GM19324 (cell line): Measurements from ENCODE around the gene JUND.

Experiments used
- ATAC-seq: cut with Tn5 transposase; IDR thresholded peaks from one replicate; pipeline ENCODE4 v1.9.1; 2021; ENCODE audit warnings: mild to moderate bottlenecking, moderate library complexity; ENCODE audit not compliant: unreplicated experiment, low FRiP score

JUND gene

DNA sequence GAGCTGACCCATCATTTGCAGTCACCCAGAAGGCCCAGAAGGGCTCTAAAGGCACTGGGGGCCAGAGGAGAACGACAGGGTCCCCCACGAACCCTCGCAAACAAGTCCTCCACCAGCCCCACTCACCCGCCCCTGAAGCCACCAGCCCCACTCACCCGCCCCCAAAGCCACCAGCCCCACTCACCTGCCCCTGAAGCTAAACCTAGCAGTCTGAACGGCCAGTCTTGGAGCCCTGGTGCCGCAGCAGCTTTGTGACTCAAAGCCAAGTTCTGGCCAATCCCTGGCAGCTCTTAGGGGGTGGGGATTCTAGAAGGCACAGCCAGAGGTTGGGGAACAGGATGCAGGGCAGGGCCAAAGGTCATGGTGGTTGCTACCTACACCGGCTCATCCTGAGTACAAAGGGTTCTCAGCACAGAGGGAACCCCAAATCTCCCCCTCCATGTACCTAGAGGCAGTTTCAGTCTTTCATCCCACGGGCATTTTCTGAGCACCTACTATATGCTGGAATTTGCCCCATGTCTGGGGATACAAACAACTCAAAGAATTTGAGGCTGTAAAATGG lies 7.1 kb downstream of the JUND start, which contains the start of gene IQCN:
Gene IQCN (minus strand): TSS at position 234 of the 562 bp plus-strand sequence. CDS start 4,974 bp downstream, outside the sequence.
- ATAC-seq, result no peak

DNA sequence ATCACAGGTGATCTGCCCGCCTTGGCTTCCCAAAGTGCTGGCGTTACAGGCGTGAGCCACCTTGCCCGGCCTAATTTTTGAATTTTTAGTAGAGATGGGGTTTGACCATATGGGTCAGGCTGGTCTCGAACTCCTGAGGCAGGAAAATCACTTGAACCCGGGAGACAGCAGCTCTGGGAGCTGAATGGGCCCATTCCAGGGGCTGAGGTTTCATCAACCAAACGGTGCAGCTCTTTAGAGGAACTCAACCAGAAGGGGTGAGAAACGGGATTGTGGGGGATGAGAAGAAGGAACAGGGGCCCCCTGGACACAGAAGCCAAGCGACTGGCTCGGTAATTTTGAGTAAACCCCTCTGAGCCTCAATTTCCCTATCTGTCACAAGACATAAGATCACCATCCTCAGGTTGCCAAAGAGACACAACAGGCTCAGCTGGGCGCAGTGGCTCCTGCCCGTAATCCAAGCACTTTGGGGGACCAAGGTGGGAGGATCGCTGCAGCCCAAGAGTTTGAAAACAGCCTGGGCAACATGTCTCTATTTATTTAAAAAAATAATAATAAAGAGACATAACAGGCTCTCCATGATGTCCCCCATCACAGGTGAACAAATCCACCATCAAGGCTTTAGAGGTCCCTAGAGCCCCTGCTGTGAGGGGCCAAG lies 7.7 kb downstream of the JUND start:
- no peak for ATAC-seq

DNA sequence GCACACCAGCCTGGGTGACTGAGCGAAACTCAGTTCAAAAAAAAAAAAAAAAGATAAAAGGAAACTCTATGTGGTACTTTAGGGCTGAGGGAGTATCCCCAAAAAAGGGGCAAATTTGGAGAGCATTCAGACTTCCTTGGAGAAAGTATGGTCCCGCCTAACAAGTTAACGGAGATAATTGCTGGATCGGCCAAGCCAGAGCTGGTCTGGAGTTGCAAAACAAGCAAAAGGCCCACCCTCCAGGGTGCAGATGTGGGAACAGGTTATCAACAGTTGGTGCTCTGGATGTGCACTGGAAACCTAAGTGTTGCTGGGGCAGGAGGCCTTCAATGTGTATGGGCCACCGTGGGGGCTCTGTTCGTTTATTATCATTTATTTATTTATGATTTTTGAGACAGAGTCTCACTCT lies 10.0 kb downstream of the JUND start:
- no peak for ATAC-seq

DNA sequence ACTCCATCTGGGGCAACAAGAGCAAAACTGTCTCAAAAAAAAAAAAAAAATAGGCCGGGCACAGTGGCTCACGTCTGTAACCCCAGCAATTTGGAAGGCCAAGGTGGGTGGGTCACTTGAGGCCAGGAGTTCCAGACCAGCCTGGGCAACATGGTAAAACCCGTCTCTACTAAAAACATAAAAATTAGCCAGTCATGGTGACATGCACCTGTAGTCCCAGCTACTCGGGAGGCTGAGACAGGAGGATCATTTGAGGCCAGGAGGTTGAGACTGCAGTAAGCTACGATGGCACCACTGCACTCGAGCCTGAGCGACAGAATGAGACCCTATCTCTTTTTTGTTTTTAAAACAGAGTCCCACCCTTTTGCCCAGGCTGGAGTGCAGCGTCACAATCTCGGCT lies 11.1 kb downstream of the JUND start:
- ATAC-seq, result no peak

DNA sequence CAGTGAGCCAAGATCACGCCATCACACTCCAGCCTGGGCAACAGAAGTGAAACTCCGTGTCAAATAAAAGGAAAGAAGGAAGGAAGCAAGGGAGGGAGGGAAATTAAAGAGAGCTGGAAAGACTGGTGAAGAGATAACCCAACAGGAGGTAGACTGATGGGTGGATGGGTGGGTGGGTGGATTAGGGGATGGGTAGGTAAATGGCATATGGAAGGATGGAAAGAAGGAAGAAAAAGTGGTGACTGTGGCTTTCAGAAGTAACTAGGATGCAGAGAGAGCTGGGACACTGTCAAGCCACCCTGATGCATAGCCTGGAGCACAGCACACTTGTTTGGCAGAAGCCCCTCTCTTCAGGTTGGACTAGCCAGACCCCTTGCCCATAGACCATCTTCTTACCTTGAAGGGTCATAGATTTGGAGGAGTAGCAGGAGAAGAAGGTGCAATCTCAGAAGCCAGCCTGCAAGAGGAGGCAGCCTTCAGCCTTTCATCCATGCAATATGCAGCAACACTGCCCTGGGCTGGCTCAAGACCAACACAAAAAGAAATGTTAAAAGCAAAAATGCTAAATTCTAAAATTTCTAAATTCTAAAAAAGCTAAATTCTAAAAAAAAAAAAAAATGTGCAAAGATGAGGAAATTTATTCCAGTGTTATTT lies 12.2 kb downstream of the JUND start:
- ATAC-seq, result no peak

DNA sequence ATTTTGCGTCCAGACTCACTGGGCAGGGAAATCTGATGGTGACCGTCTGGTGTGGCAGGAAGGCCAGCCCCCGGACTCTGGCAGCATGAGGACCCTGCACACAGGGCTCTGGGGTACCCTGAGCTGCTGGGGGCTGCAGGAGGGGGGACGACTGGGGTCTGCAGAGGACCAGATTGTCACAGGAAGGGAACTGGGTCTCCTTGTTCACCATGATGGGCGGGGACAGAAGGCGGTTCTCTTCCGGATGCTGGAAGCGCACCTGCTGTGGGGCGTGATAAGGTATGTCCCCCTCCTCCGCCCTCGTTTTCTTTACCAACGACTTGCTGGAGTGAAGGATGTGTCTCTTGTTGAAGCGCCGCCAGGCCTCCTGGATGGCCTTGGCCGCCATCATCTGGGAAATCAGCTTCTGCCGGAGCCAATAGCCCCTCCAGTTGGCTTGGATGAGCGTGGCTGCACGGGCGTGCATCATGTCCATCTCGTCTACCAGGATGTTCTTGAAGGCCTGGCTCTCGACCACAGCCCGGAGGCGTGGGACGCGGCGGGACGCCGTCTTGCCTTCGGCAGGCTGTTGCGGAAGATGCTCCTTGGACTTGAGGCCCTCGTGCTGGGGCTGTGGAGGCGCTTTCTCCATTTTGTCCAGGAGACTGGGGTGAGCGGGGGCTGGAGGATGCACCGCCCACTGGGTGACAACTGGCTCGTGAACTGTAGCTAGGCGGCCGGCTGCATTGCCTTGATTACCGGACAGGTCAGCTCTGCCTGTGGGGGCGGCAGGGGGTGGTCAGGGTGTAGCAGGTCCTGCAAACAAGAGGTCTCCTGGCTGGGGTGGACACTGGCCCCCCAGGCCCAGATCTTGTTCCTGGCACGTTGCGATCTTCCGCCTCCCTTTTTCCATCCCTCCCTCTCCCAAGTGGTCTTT lies 14.4 kb downstream of the JUND start:
- no peak for ATAC-seq

DNA sequence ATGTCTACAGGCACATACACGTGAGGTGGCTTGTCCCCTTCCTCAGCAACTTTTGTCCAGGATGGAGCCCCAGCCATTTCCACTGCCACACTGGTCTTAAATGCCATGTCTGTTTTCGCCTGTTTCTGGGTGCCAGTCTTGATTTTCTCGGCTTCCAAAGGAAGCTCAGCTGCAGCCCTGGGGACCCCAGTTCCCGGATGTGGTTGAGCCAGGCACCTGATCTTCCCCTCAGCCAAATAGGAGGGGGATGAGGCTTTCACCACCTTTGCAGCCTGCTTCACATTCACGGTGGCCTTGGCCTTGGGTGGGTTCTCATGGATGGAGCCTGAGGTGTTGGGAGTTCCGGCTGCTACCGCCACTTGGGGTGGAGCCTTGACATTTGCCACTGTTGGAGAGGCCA lies 15.8 kb downstream of the JUND start:
- ATAC-seq, result no peak

DNA sequence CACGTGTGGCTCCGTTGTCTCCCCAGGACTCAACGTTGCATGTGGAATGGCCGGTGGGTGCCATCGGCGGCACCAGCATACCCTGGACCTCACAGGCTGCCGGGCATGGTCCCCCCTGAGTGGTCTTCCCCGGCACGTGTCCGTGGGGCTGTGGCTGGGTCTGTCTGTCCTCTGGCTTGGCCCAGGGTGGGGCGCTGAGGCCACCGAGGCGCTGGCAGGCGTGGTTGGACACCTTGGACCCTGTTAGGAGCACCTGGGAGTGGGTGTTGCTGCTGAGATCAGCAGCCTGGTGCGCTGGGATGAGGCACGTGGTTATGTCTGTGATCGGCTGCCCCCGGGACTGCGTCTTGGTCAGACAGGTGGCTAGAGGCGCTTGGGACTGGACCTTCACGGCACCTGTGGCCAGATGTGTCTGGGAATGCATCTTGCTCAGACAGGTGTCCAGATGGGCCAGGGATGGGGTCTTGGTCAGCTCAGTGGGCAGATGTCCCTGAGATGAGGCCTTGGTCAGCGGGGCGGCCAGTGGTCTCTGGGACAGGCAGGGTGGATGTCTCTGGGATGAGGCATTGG lies 16.4 kb downstream of the JUND start:
- ATAC-seq, result no peak

DNA sequence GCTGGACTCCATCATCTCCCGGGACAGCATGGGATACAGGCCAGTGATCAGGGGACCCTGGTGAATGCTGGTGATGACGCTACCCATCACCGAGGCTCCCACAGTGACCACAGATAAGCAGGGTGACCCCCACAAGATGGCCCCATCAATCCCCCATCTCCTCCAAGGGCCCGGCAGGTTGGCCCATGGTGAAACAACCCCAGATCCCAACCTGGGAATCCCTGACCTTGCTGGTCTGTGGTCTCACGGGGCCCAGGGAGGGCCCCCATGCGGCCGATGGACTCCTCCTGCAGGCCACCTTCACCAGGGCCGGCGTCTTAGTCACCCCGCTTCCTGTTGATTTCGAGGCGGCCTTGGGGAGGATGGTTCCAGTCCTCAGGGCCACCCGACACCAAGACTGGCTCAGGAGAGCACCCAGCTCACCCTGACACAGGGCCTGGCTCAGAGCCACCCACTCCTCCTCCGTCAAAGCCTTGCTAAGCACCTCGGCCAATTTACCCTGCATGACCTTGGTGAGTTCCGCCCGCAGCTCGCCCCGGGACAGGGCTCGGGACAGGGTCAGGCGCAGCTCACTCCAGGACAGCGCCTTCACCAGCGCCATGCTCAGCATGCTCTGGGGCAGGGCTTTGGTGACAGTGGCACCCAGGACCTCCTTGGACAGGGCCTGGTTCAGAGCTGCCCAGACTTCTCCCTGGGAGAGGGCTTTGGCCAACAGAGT lies 17.1 kb downstream of the JUND start:
- no peak for ATAC-seq

DNA sequence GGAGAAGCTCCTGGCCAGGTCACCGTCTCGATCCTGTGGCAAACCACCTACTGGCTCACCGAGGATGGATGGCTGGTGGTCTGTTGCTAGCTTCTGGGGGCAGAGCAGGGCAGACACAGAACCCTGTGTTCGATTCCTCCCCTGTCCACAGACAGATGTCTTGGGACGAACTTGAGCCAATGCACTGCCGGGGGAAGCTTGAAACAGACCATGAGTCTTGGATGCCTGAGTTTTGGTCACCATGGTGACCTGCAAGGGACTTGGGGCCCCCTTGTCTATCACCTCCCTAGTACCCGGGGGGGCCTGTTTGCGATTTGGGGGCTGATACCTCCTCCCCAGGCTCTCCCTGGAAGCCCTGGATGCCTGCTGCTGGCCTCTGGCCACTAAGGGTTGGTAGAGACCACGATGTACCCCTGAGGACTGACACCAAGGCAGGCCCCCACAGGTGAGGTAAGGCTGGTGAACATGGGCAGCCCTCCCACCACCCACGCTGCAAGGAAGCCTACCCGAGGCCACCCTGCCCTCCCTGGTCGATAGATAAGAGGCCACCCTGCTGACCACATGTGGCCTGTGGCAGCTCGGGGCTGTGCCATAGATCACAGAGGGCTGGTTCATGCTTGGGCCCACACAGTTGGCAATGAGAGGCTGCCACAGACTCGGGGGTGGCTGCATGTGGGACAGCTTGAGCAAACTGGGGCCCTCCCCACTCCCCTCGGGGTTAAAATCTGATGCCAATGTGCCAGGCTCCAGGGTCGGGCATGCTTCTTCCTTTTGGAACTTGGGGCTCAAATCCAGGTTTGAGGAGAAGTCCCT lies 17.9 kb downstream of the JUND start:
- ATAC-seq, result no peak

DNA sequence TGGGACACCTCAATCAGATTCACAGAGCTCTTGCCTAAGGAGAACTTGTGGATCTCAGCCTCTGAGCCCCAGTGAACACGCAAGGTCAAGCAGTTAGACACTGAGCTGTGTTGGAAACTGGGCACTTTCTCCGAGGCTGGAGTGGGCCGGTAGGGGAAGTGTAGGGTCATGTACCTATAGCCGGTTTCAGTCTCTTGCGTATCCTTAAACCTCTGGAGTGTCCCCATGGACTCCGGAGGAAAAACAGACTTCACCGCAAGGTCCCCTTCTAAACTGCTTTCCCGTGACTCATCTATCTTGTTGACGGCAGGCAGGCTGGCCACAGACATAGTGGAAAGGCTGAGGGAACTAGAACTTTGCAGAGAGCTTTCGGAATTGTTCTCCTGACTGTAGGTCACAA lies 18.5 kb downstream of the JUND start:
- no peak for ATAC-seq

DNA sequence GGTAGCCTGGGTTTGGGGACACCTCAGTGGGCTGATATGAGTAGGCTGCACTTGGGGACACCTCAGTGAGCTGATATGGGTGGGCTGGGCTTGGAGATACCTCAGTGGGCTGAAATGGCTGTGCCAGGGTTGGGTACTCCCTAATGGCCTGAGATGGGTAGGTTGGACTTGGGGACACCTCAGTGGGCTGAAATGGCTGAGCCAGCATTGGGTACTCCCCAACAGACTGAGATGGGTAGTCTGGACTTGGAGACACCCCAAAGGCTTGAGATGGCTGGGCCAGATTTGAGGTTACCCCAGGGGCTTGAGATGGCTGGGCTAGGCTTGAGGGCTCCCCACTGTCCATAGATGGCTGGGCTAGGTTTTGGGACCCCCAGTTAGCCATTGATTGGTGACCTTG lies 19.3 kb downstream of the JUND start:
- ATAC-seq, result no peak

DNA sequence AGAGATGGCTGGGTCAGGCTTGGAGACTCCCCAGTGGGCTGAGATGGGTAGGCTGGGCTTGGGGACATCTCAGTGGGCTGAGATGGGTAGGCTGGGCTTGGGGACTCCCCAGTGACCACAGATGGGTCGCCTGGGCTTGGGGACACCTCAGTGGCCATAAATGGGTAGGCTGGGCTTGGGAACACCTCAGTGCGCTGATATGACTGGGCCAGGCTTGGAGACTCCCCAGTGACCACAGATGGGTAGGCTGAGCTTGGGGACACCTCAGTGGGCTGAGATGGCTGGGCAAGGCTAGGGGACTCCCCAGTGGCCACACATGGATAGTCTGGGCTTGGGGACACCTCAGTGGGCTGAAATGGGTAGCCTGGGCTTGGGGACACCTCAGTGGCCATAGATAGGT lies 19.9 kb downstream of the JUND start:
- no peak for ATAC-seq

DNA sequence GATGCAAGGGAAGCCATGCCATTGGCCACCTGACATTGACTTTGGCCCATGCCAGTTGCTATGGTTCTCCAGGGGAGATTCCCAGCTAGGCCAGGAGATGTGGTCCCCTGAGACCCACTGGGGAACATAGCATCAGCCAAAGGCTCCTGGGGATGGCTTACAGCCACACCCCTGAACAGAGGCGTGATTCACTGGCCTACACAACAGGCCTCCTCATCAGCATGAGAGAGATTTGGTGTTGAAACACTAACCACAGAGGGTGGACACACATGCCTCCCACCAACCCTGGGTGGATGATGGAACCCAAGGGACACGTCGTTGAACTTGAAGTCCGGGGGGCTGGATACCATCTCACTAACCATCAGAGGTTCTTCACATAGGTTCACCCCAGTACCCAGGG lies 21.5 kb downstream of the JUND start:
- no peak for ATAC-seq

DNA sequence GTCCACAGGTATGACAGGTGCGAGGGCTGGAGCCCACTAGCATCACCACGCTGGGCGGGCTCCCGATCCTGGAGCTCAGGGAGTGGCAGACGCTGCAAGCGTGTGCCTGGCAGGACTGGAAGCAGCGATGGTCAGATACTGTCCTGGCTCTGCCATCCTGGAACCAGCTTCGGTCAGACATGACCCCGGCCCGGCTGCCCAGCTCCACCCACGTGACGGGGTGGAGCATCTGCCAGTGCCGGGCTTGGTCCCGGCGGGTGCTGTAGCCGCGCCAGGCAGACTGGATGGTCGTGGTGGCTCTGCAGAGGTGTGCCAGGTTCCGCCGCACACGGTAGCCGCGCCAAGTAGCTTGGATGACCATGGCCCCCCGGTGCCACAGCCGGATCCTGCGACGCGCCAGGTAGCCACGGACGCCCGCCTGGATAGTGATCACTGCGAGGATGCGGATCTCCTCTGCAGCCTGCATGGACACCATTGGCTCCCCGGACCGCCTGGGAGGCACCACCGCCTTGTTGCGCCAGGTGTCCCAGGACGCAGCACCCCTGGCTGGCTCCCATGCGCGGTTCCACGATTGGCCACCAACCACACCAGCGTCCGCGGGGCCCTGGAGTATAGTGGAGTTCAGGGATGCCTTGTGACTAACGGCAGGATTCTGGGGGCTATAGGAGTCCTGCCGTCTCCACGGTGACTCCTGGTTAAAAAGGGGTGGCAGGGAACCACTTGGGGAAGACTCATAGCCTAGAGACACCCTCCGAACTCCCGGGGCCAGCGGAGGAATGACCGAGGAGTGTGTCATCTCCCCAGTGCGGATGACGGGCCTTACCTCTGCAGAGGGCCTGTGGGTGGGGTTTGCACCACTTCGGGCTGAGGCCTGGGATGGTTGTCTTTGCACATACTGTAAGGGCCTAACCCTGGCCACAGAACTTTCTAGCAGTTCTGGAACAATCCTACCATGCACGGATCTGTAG lies 23.6 kb downstream of the JUND start:
- no peak for ATAC-seq

DNA sequence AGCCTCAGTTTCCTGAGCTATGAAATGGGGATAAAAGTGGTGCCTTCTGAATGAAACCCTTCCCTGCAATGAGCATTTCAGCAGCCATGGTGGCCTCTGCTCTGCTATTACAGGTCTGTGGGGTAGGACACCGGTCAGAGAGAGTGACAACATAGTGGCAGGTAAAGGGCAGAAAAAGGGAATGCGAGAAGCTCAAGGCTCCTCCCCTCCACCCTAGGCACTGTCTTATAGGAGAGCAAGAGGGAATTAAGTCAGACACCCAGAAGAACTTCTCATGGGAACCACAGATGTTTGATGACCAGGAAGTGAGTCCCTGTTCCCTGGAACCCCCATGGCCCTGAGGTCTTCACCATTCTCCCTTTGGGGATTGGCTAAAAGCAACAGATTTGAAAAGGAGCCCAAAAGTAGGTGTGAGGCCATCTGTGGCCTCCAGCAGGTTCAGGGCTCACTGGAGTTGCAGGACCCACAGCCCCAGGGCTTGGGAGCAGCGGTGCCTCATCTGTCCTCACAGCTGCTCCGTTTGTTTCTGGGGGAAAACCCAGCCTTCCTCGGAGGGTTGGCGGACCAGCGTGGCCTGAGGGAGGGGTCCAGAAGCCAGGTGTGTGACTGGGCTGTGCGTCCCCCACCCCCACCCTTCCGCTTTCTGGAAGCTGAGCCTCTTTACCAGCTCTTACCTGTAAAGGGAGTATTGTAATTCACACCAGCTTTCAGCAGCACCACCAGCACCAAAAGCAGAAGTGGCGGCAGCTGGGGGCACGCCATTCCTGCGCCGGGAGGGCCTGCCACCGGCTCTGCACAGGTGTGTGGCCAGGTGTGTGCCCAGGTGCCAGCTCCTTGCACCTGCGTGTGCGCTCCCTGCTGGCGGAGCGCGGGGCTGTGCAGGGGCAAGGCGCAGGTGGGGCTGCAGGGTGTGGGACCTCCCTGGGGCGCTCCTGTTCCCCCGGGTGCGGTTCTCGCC lies 26.6 kb downstream of the JUND start:
- ATAC-seq, result no peak

DNA sequence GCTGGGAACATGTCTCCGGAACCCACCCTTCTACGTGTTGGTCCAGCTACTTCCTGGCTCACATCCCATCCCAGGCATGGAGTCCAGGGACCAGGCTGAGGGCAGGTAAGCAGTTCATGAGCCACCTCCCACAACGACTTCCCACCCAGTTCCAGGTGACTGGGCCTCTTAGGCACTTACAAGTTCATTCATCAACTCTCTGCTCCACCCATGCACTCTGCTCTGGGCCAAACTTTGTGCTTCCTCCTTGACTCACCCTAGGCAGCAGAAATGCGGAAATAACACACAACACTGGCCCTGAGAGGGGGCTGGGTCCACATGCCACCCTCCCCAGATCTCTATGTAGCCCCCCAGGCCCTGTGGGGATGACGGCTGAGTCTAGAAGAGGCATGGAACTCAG lies 27.7 kb downstream of the JUND start:
- no peak for ATAC-seq
